Activated CD4-positive, alpha-beta T cell treated with anti-CD3 and anti-CD28 coated beads, Interleukin-2, Interleukin-4, amounts not matched to agents 100 ng/mL and 50 ng/mL, durations not matched to agents 16 hours and 8 hours (primary cell): ENCODE results near the gene GALNT14.

Source experiments
- DNase-seq: peaks from one replicate; pipeline ENCODE4 v3.0.0-alpha.2; 2020; ENCODE audit warnings: low spot score

Gene GALNT14

GRCh38 chr2:30974554-30974953, 163.7 kb downstream of the GALNT14 start:
- DNase-seq: no peak

- DNase-seq: no peak
These were observed 164.1 kb downstream of the GALNT14 start for GRCh38 chr2:30974092-30974491.

GRCh38 chr2:30971231-30972025, 166.8 kb downstream of the GALNT14 start:
- no peak for DNase-seq

- DNase-seq: no peak
These were observed 169.4 kb downstream of the GALNT14 start for GRCh38 chr2:30968660-30969397.

- DNase-seq: no peak
These were observed 171.5 kb downstream of the GALNT14 start for GRCh38 chr2:30966786-30967185.

GRCh38 chr2:30965022-30965531, 173.2 kb downstream of the GALNT14 start:
- DNase-seq: no peak

- no peak for DNase-seq
These were observed 173.8 kb downstream of the GALNT14 start for GRCh38 chr2:30964334-30965005.

GRCh38 chr2:30963184-30963583, 175.1 kb downstream of the GALNT14 start:
- no peak for DNase-seq

- no peak for DNase-seq
These were observed 178.0 kb downstream of the GALNT14 start for GRCh38 chr2:30960213-30960612.

- DNase-seq: no peak
These were observed 178.6 kb downstream of the GALNT14 start for GRCh38 chr2:30959653-30960052.

GRCh38 chr2:30958918-30959265, 179.3 kb downstream of the GALNT14 start:
- no peak for DNase-seq

GRCh38 chr2:30958193-30958917, 179.9 kb downstream of the GALNT14 start:
- no peak for DNase-seq

- no peak for DNase-seq
These were observed 180.6 kb downstream of the GALNT14 start for GRCh38 chr2:30957591-30957990.

- DNase-seq: no peak
These were observed 181.2 kb downstream of the GALNT14 start for GRCh38 chr2:30956995-30957394.

GRCh38 chr2:30955516-30956132, 182.6 kb downstream of the GALNT14 start:
- no peak for DNase-seq

- DNase-seq: no peak
These were observed 187.9 kb downstream of the GALNT14 start for GRCh38 chr2:30950339-30950738.

- DNase-seq: no peak
These were observed 188.8 kb downstream of the GALNT14 start for GRCh38 chr2:30949435-30949834.

- no peak for DNase-seq
These were observed 189.4 kb downstream of the GALNT14 start for GRCh38 chr2:30948857-30949256.

- DNase-seq: no peak
These were observed 190.1 kb downstream of the GALNT14 start for GRCh38 chr2:30948130-30948529.

- DNase-seq: no peak
These were observed 190.6 kb downstream of the GALNT14 start for GRCh38 chr2:30947686-30948085.

- no peak for DNase-seq
These were observed 195.8 kb downstream of the GALNT14 start for GRCh38 chr2:30942419-30942818.

- no peak for DNase-seq
These were observed 197.4 kb downstream of the GALNT14 start for GRCh38 chr2:30940839-30941238.
